ENCODE results near the gene FAM89B. TPM values are rescaled to one million over a fixed set of nuclear protein-coding genes. Genes with fewer than 3 reads are reported as not detected.
A peak's percentile ranks its signal among the peaks of the same experiment; 100 is the strongest.

FAM89B gene
- total and polyA plus RNA-seq, 2 of the 8 experiments (the other 6 are each of a cell fraction or from before 2014, with no cell fraction given): 15.8 to 32.4 TPM

DNA sequence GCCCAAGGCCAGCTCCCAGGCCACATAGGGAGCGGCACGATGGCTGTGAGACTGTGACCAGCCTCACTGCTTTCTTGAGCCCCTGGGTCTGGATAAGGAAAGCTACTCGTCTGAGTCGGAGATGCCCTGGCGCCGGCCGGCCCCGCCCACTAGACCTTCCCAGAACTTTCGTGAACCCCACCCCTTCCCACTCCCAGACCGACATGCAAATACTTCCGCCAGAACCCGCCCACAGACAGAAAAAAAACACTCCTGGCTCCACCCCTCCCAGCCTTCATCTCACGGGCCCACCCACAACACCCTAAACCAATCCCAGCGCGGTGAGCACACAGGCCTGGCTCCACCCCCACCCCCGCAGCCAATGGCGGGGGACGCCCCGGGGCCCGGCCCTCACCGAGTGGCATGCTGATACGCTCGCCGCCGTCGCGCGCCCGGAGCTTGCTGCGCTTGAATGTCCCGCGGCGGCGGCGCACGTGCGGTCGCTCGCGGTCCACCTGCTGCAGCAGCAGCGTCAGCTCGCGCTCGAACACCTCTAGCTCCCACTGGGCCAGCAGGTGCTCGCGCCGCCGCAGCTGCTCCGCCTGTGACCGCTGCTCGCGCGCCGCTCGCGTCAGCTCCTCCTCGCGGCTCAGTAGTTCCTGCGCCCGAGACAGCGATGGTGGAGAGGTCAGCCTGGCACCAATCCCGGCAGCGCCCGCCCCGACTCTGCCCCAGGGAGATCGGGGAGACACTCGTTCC lies 34.7 kb downstream of the FAM89B start (continued):
- TF ChIP-seq, protein P1, sequence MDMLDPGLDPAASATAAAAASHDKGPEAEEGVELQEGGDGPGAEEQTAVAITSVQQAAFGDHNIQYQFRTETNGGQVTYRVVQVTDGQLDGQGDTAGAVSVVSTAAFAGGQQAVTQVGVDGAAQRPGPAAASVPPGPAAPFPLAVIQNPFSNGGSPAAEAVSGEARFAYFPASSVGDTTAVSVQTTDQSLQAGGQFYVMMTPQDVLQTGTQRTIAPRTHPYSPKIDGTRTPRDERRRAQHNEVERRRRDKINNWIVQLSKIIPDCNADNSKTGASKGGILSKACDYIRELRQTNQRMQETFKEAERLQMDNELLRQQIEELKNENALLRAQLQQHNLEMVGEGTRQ (IDR thresholded peaks at IDR 0.05; ENCODE audit: low read length): no peak
- TF ChIP-seq TCF12 (IDR thresholded peaks at IDR 0.05; ENCODE audit: low read depth, low read length): no peak; the same call in 1 of the 2 replicates
- no peak for TF ChIP-seq NANOG (IDR thresholded peaks at IDR 0.05; ENCODE audit: insufficient read depth, low read depth, low read length, poor library complexity, severe bottlenecking)
- TF ChIP-seq HDAC6 (IDR thresholded peaks at IDR 0.05; ENCODE audit: low read depth, low read length): no peak
- peak; percentile 17 to 71; a peak in 2 of 4 replicates for TF ChIP-seq SIN3A (conservative IDR thresholded peaks at IDR 0.05 in 1 of 2, IDR thresholded peaks at IDR 0.05 in 1 of 2; ENCODE audit: low read depth in 1 of 2, low read length in 2 of 2)
- TF ChIP-seq RFX5 (IDR thresholded peaks at IDR 0.05; ENCODE audit: borderline replicate concordance, low read depth, low read length): no peak
- peak; percentile 86 for TF ChIP-seq BACH1 (IDR thresholded peaks at IDR 0.05; ENCODE audit: low read length)
- no peak for TF ChIP-seq EP300 (IDR thresholded peaks at IDR 0.05; ENCODE audit: borderline replicate concordance in 1 of 2, low read depth in 2 of 2, low read length in 2 of 2)
- no peak for TF ChIP-seq JUN (IDR thresholded peaks at IDR 0.05; ENCODE audit: low read depth, low read length)
- TF ChIP-seq POLR2AphosphoS5 (IDR thresholded peaks at IDR 0.05; ENCODE audit: low read depth, low read length): no peak
- no peak for TF ChIP-seq RAD21 (IDR thresholded peaks at IDR 0.05 in 1 of 2, conservative IDR thresholded peaks at IDR 0.05 in 1 of 2; ENCODE audit: low read depth in 2 of 2, low read length in 2 of 2)
- TF ChIP-seq, protein P2, sequence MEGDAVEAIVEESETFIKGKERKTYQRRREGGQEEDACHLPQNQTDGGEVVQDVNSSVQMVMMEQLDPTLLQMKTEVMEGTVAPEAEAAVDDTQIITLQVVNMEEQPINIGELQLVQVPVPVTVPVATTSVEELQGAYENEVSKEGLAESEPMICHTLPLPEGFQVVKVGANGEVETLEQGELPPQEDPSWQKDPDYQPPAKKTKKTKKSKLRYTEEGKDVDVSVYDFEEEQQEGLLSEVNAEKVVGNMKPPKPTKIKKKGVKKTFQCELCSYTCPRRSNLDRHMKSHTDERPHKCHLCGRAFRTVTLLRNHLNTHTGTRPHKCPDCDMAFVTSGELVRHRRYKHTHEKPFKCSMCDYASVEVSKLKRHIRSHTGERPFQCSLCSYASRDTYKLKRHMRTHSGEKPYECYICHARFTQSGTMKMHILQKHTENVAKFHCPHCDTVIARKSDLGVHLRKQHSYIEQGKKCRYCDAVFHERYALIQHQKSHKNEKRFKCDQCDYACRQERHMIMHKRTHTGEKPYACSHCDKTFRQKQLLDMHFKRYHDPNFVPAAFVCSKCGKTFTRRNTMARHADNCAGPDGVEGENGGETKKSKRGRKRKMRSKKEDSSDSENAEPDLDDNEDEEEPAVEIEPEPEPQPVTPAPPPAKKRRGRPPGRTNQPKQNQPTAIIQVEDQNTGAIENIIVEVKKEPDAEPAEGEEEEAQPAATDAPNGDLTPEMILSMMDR (IDR thresholded peaks at IDR 0.05; ENCODE audit: control extremely low read depth in 1 of 3, insufficient read depth in 1 of 3, low read depth in 1 of 3, low read length in 3 of 3): no peak
- TF ChIP-seq NRF1 (IDR thresholded peaks at IDR 0.05; ENCODE audit: low read depth, low read length): no peak
- TF ChIP-seq, protein P3, sequence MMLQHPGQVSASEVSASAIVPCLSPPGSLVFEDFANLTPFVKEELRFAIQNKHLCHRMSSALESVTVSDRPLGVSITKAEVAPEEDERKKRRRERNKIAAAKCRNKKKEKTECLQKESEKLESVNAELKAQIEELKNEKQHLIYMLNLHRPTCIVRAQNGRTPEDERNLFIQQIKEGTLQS (IDR thresholded peaks at IDR 0.05; ENCODE audit: insufficient read depth, low read depth, low read length): no peak
- peak in 1 of 2 experiments; percentile 62; a peak in 2 of 4 replicates for TF ChIP-seq HDAC2 (IDR thresholded peaks at IDR 0.05; ENCODE audit: borderline replicate concordance in 1 of 2, low read depth in 2 of 2, low read length in 2 of 2)
- peak; percentile 82 for TF ChIP-seq KDM4A (IDR thresholded peaks at IDR 0.05; ENCODE audit: low read depth, low read length, severe bottlenecking)
- no peak for TF ChIP-seq SRF (IDR thresholded peaks at IDR 0.05; ENCODE audit: low read depth, low read length)

Measured in H1 (cell line).